HCT116 (cell line): Measurements from ENCODE around the gene GPRC5D.

Experiments used
- ATF3 ChIP-seq: IDR thresholded peaks from 2 replicates; pipeline ENCODE4 v1.6.1; 2012
- EGR1 ChIP-seq: IDR thresholded peaks from 2 replicates; pipeline ENCODE4 v1.6.1; 2012; ENCODE audit warnings: low read depth
- ELF1 ChIP-seq: IDR thresholded peaks from 2 replicates; pipeline ENCODE4 v1.6.1; 2012; ENCODE audit warnings: low read depth, borderline replicate concordance
- EZH2 ChIP-seq: fragments of 200-600 bp; sonication (generic); IDR thresholded peaks from 2 replicates; pipeline ENCODE4 v1.6.1; 2017; ENCODE audit warnings: antibody characterized with exemption, mixed run types
- POLR2A ChIP-seq: IDR thresholded peaks from 2 replicates; pipeline ENCODE4 v1.7.0; 2011; ENCODE audit warnings: borderline replicate concordance; ENCODE audit not compliant: insufficient read depth, insufficient read length; ENCODE audit errors: extremely low read depth
- RAD21 ChIP-seq: IDR thresholded peaks from 2 replicates; pipeline ENCODE4 v1.6.1; 2012; ENCODE audit warnings: low read depth, mild to moderate bottlenecking
- REST ChIP-seq: IDR thresholded peaks from 2 replicates; pipeline ENCODE4 v1.6.1; 2012; ENCODE audit warnings: low read depth
- SP1 ChIP-seq: IDR thresholded peaks from 2 replicates; pipeline ENCODE4 v1.6.1; 2012; ENCODE audit warnings: low read depth
- SRF ChIP-seq: IDR thresholded peaks from 2 replicates; pipeline ENCODE4 v1.6.1; 2012; ENCODE audit warnings: low read depth
- TF ChIP-seq, protein P1 (sequence below), 3 experiments: fragments of 200-600 bp in 1 of 3; sonication (generic) in 1 of 3; IDR thresholded peaks in 2 of 3; conservative IDR thresholded peaks in 1 of 3; 2 replicates each; pipeline ENCODE4 v1.5.1; 2012 to 2017; ENCODE audit warnings: low read depth in 2 of 3, low read length in 2 of 3, antibody characterized with exemption in 1 of 3, borderline replicate concordance in 1 of 3, control low read depth in 1 of 3, mild to moderate bottlenecking in 1 of 3, mixed read lengths in 1 of 3, mixed run types in 1 of 3, moderate library complexity in 1 of 3; ENCODE audit not compliant: insufficient read depth in 1 of 3

DNA sequence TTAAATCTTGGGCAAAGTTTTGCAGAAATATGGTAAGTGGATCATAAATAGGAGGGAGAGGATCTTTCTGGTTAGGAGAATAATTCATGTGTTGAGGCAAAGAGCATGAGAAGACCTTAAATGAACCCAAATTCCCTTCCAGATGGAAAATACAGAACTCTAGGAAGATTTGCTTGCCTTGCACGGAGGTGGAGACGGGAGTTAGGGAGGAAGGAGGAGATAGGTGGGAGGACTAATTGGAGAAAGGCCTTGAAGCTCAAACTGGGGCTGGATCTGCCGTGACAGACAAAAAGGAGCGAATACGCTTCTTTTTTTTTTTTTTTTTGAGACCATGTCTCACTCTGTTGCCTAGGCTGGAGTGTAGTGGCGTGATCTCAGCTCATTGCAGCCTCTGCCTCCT, 54.7 kb downstream of the GPRC5D start:
- TF ChIP-seq, protein P1, sequence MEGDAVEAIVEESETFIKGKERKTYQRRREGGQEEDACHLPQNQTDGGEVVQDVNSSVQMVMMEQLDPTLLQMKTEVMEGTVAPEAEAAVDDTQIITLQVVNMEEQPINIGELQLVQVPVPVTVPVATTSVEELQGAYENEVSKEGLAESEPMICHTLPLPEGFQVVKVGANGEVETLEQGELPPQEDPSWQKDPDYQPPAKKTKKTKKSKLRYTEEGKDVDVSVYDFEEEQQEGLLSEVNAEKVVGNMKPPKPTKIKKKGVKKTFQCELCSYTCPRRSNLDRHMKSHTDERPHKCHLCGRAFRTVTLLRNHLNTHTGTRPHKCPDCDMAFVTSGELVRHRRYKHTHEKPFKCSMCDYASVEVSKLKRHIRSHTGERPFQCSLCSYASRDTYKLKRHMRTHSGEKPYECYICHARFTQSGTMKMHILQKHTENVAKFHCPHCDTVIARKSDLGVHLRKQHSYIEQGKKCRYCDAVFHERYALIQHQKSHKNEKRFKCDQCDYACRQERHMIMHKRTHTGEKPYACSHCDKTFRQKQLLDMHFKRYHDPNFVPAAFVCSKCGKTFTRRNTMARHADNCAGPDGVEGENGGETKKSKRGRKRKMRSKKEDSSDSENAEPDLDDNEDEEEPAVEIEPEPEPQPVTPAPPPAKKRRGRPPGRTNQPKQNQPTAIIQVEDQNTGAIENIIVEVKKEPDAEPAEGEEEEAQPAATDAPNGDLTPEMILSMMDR (IDR thresholded peaks at IDR 0.05 in 2 of 3, conservative IDR thresholded peaks at IDR 0.05 in 1 of 3; ENCODE audit: borderline replicate concordance in 1 of 3, insufficient read depth in 1 of 3, low read depth in 2 of 3, low read length in 2 of 3) = no peak
- TF ChIP-seq SP1 (no peak), RAD21 (no peak), EZH2 (no peak), POLR2A (no peak), ELF1 (no peak), EGR1 (no peak), REST (no peak), ATF3 (no peak), SRF (no peak)
